ACC112 (cell line): ENCODE data around the gene LARP7.
"Not testable (repeated sequence)": the region's sequence is repeated elsewhere in the genome, so short reads cannot be mapped to it uniquely, and the experiment has no call there.

Experiments
- H2AFZ ChIP-seq: fragments of 200-600 bp; sonication (generic); one replicate; pipeline ENCODE4 v1.6.0; 2017; ENCODE audit warnings: antibody characterized with exemption, low read length; ENCODE audit not compliant: unreplicated experiment
- H3K27ac ChIP-seq: fragments of 200-600 bp; sonication (generic); 2 replicates; pipeline ENCODE4 v1.5.1; 2014; ENCODE audit warnings: low read depth, mild to moderate bottlenecking, antibody characterized with exemption, low read length, moderate library complexity
- H3K27me3 ChIP-seq: fragments of 200-600 bp; sonication (generic); 2 replicates; pipeline ENCODE4 v1.6.1; 2014; ENCODE audit warnings: mild to moderate bottlenecking, antibody characterized with exemption, low read length, moderate library complexity, mixed read lengths; ENCODE audit not compliant: insufficient read depth
- H3K36me3 ChIP-seq: fragments of 200-600 bp; sonication (generic); 2 replicates; pipeline ENCODE4 v1.6.1; 2016; ENCODE audit warnings: mild to moderate bottlenecking, antibody characterized with exemption, low read length, moderate library complexity, mixed read lengths; ENCODE audit not compliant: insufficient read depth
- H3K4me1 ChIP-seq: fragments of 200-600 bp; sonication (generic); one replicate; pipeline ENCODE4 v1.6.1; 2016; ENCODE audit warnings: low read length, mixed read lengths; ENCODE audit not compliant: insufficient read depth, unreplicated experiment, control insufficient read depth
- H3K4me3 ChIP-seq: fragments of 200-600 bp; sonication (generic); 2 replicates; pipeline ENCODE4 v1.5.1; 2014; ENCODE audit warnings: mild to moderate bottlenecking, low read depth, low read length
- H3K79me2 ChIP-seq: fragments of 200-600 bp; sonication (generic); one replicate; pipeline ENCODE4 v1.6.0; 2016; ENCODE audit warnings: low read length; ENCODE audit not compliant: control insufficient read depth, unreplicated experiment, insufficient read depth

LARP7 gene

GRCh38 chr4:112680996-112681395 lies 44.1 kb downstream of the LARP7 start:
- no peak overlapping the region for H3K27ac ChIP-seq
- no peaks in the 10 kb centered on the region for H3K79me2 ChIP-seq
- H3K4me1 ChIP-seq: no peaks in the 10 kb centered on the region
- no peaks in the 10 kb centered on the region for H3K36me3 ChIP-seq
- H3K4me3 ChIP-seq: no peak overlapping the region
- no peak overlapping the region for H2AFZ ChIP-seq
- no peaks in the 10 kb centered on the region for H3K27me3 ChIP-seq

- H3K27ac ChIP-seq: no peak overlapping the region
- no peaks in the 10 kb centered on the region for H3K36me3 ChIP-seq
- no peak overlapping the region for H2AFZ ChIP-seq
- no peaks in the 10 kb centered on the region for H3K79me2 ChIP-seq
- 0 out of 2 replicates have a peak, but pooled peaks cover 4% of the 10 kb centered on the region for H3K27me3 ChIP-seq
- no peaks in the 10 kb centered on the region for H3K4me1 ChIP-seq
- H3K4me3 ChIP-seq: no peak overlapping the region
Observed at GRCh38 chr4:112693507-112693906, 56.6 kb downstream of the LARP7 start.

- Histone ChIP-seq H3K79me2 (no peaks in the 10 kb centered on the region), H3K4me1 (no peaks in the 10 kb centered on the region), H2AFZ (no peak overlapping the region), H3K27ac (no peak overlapping the region), H3K4me3 (no peak overlapping the region), H3K27me3 (peaks cover 32% of the 10 kb centered on the region), H3K36me3 (no peaks in the 10 kb centered on the region)
Observed at GRCh38 chr4:112700679-112701078, 63.7 kb downstream of the LARP7 start.

GRCh38 chr4:112702892-112703291 lies 65.9 kb downstream of the LARP7 start:
- Histone ChIP-seq H3K27me3 (peaks cover 51% of the 10 kb centered on the region), H3K4me3 (no peak overlapping the region), H2AFZ (no peak overlapping the region), H3K4me1 (no peaks in the 10 kb centered on the region), H3K27ac (no peak overlapping the region), H3K79me2 (no peaks in the 10 kb centered on the region), H3K36me3 (no peaks in the 10 kb centered on the region)

- Histone ChIP-seq H2AFZ (no peak overlapping the region), H3K36me3 (no peaks in the 10 kb centered on the region), H3K4me1 (no peaks in the 10 kb centered on the region), H3K4me3 (no peak overlapping the region), H3K79me2 (no peaks in the 10 kb centered on the region), H3K27me3 (peaks cover 60% of the 10 kb centered on the region), H3K27ac (no peak overlapping the region)
Observed at GRCh38 chr4:112704322-112704721, 67.4 kb downstream of the LARP7 start.

GRCh38 chr4:112704991-112705845 lies 68.3 kb downstream of the LARP7 start:
- Histone ChIP-seq H3K27ac (no peak overlapping the region), H3K79me2 (no peaks in the 10 kb centered on the region), H3K4me1 (no peaks in the 10 kb centered on the region), H3K36me3 (no peaks in the 10 kb centered on the region), H3K27me3 (peaks cover 54% of the 10 kb centered on the region), H3K4me3 (peak overlapping the region; percentile 69), H2AFZ (no peak overlapping the region)

GRCh38 chr4:112705891-112706839 lies 69.2 kb downstream of the LARP7 start:
- H3K79me2 ChIP-seq, H3K4me1 ChIP-seq, H3K27ac ChIP-seq, H3K36me3 ChIP-seq: not testable (repeated sequence)
- H3K27me3 ChIP-seq: peaks cover 45% of the 10 kb centered on the region
- H3K4me3 ChIP-seq: peak overlapping the region; percentile 73
- H2AFZ ChIP-seq: peak overlapping the region; percentile 62

- no peaks in the 10 kb centered on the region for H3K36me3 ChIP-seq
- H3K4me1 ChIP-seq: no peaks in the 10 kb centered on the region
- no peaks in the 10 kb centered on the region for H3K79me2 ChIP-seq
- peak overlapping the region; percentile 73; the same call in 1 of the 2 replicates for H3K4me3 ChIP-seq
- H3K27me3 ChIP-seq: peaks cover 44% of the 10 kb centered on the region
- no peak overlapping the region for H2AFZ ChIP-seq
- no peak overlapping the region for H3K27ac ChIP-seq
Observed at GRCh38 chr4:112706840-112707207, 69.9 kb downstream of the LARP7 start.
